MV-4-11 (cell line): Measurements from ENCODE around the gene RASL11A.
"Not testable (repeated sequence)": the region's sequence is repeated elsewhere in the genome, so short reads cannot be mapped to it uniquely, and the experiment has no call there.

Source experiments
- DNase-seq: peaks from one replicate; lab custom pipeline; 2025; lab: John Stamatoyannopoulos, UW

Gene RASL11A

DNA sequence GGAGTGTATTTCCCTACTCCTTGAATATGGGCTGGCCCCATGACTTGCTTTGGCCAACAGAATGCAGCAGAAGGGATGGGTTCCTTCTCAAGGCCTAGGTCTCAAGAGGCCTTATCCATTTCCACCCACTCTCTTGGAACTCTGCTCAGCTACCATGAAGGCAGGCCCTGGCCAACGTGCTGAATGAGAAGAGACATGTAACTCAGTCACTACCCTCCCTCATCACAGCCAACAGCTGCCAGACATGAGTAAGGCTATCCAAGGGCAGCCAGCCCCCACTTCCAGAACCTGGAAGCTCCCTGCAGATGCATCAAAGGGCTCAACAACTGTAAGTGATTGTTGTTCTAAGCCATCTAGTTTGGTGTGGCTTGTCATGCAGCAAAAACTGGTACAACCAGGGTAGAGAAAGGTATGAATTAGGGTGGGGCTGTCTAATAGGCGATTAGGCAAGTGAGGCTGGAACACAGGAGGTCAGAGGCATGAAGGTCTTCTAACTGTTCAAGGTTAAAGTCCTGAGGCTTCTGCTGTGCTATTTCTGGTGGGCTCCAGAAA, 1.4 kb upstream of the RASL11A start:
- DNase-seq = no peak

- DNase-seq = no peak
Observed at GRCh38 chr13:27271570-27272096, 1.0 kb downstream of the RASL11A start.

GRCh38 chr13:27273658-27274425, 3.2 kb downstream of the RASL11A start:
- DNase-seq = no peak

DNA sequence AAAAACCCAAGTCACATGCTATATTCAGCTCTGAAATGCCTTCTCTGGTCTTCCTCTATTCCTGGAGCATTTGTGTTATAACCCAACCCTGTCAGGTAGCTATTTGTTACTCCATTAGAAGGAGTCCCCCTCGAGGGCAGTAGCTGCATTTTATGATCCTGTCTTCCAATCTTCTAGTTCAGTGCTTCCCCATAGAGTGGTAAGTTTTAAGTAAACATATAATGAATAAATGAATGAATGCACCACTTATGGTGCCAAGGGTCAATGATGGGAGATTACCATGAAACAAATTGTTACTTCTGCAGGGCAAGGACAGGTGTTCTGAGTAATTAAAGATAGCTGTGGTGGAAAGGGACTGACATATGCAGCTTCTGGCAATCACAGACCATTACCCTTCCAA, 4.0 kb downstream of the RASL11A start:
- DNase-seq = no peak

GRCh38 chr13:27276188-27276587, 5.6 kb downstream of the RASL11A start:
- no peak for DNase-seq

GRCh38 chr13:27279506-27279905, 8.9 kb downstream of the RASL11A start:
- no peak for DNase-seq

GRCh38 chr13:27280009-27280656, 9.5 kb downstream of the RASL11A start:
- DNase-seq = no peak

- DNase-seq = no peak
Observed at GRCh38 chr13:27280841-27281240, 10.2 kb downstream of the RASL11A start.

DNA sequence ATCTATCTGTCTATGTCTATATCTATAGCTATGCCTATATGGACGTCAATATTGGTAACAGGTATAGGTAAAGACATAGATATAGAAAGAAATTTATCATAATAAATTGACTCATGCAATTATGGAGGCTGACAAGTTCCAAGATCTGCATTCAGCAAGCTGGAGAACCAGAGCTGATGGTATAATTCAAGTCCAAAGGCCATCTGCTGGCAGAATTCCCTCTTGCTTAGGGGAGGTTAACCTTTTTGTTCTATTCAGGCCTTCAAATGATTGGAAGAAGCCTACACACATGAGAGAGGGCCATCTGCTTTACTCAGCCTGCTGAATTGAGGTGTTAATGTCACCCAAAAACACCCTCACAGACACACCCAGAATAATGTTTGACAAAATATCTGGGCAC, 10.8 kb downstream of the RASL11A start:
- DNase-seq = no peak

GRCh38 chr13:27283906-27284493, 13.4 kb downstream of the RASL11A start:
- peak; percentile 26 for DNase-seq

DNA sequence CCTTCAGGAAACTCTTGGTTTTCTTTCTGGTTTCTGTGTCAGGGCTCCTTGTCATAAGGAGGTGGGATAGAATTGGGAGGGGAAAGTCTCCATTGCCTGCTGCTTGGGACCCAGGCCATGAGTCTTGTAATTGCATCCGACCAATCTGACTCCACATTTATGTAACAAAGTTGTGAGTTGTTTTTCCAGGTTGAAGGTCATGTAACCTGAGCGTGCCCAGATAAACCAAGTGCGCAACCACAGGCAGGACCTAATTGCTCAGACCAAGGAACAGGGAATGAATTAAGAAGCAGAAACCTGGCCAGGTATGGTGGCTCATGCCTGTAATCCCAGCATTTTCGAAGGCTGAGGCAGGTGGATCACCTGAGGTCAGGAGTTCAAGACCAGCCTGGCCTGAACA, 17.8 kb downstream of the RASL11A start:
- no peak for DNase-seq

- no peak for DNase-seq
Observed at GRCh38 chr13:27289011-27289665, 18.5 kb downstream of the RASL11A start.

GRCh38 chr13:27290715-27291114, 20.1 kb downstream of the RASL11A start:
- DNase-seq = no peak

DNA sequence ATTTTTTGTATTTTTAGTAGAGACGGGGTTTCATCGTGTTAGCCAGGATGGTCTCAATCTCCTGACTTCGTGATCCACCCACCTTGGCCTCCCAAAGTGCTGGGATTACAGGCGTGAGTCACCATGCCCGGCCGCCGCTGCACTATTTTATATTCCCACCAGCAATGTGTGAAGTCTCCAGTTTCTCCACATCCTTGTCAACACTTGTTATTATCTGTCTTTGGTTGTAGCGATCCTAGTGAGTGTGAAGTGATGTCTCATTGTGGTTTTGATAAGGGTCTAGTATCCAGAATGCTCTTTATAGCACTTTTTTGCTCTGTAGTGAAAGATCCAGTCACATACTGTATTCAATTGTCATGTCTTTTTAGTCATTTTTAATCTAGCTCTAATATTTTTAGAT, 21.3 kb downstream of the RASL11A start:
- DNase-seq = not testable (repeated sequence)

DNA sequence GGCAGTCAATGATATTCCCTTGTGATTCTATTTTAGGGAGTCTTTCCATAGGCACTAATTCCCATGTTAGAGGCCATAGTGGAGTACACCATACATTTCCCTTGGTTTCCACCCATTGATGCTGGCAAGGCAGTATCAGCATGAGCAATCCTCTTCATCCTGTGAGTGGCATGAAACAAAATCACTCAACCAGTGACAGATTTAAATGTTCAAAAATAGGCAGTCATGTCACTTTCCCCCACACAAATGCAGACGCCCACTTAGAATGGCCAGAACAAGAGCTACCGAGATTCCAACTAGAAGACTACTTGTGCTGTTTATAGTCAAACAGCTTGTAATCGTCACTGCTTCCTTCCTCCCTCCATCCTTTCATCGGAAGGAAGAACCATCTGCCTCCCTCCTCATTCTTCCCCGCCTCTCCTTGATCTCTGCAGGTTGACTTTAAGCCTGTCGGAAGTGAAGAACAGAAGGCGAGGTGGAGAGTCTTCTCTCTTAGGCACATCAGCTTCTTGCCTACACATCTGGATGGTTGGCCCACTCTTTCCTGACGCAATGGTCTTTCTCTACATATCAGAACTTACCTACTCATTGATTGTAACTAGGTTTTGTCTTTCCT, 22.6 kb downstream of the RASL11A start:
- no peak for DNase-seq

- DNase-seq = no peak
Observed at GRCh38 chr13:27293873-27294515, 23.4 kb downstream of the RASL11A start.

GRCh38 chr13:27295096-27295495, 24.5 kb downstream of the RASL11A start:
- DNase-seq = no peak

DNA sequence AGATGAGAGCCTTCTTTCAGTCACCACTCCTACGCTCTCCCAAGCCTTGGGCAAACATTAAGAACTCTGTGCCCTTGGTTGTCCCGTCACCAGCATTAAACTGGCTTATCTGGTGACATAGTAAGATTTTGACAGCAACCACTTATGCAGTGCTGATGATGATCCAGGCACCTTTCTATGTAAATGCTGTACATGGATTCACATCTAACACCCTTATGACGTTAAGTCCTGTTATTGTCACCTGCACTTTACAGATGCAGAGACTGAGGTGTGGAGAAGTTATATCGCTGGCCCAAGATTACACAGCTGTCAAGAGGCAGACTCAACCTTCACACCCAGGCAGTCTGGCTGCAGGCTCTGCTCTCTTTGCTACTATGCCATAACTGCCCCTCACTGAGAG, 25.0 kb downstream of the RASL11A start:
- no peak for DNase-seq

DNA sequence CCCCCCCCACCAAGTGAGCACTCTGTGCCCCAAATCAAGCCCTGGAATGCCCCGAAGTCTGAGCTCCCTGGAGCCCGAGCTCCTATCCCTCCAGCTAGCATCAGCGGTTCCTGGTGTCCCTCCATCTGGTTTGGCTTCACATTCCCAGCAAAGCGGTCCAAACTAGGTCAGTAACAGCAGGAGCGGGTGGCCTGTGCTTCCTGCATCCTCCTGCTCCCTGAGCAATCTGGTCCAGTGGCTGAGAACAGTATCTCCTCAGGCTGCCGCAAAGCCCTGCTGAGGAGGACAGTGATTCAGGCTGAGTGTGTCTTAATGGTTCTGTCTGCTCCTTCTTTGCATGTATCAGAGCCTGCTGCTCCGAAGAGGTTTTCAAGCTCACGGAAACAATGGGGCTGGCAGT, 25.9 kb downstream of the RASL11A start:
- no peak for DNase-seq

GRCh38 chr13:27298849-27299248, 28.2 kb downstream of the RASL11A start:
- DNase-seq = no peak

- not testable (repeated sequence) for DNase-seq
Observed at GRCh38 chr13:27300406-27300805, 29.8 kb downstream of the RASL11A start.
